HL-60 (cell line): ENCODE measurements around the gene MAP3K20.

Experiments used
- POLR2AphosphoS5 ChIP-seq: IDR thresholded peaks from 2 replicates; pipeline ENCODE4 v1.6.1; 2012; ENCODE audit warnings: low read depth
- TF ChIP-seq, protein P1 (sequence below): IDR thresholded peaks from one replicate; pipeline ENCODE4 v1.5.1; 2011; ENCODE audit warnings: low read length, control low read depth, inconsistent platforms; ENCODE audit not compliant: insufficient read depth
- TF ChIP-seq, protein P2 (sequence below): IDR thresholded peaks from 2 replicates; pipeline ENCODE4 v1.6.1; 2012; ENCODE audit warnings: low read depth; ENCODE audit not compliant: insufficient replicate concordance

DNA sequence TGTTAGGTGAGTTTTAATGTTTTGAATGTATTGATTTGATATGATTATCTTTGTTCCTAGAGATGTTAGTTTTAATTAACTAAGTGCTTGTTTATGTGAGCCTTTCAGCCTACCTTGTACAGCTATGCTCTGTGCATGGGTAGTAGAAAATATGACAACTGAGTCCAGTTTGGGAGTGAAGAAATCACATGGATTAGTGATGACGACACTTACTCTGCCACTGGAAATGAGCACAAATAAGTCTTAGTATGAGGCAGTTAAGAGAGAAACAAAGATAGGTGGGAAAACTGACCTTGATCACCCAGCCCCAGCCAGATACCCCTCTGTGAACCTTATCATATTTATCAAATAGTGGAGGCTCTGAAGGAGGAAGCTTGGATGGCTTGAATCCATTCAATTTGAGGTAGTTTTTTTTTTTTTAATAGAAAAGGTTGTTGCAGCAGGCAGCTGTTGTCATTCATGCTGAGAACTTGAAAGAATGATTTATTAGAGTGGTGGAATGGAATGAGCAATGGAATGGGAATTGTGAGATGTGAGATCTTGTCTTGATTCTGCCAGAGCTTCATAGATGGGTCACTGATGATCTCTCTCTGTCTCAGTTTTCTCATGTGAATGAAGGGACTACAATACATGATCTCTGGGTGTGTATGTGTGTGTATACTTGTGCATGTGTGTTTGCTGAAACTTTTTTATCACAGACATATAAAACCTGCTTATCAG is 96.4 kb downstream of the MAP3K20 start:
- TF ChIP-seq, protein P1, sequence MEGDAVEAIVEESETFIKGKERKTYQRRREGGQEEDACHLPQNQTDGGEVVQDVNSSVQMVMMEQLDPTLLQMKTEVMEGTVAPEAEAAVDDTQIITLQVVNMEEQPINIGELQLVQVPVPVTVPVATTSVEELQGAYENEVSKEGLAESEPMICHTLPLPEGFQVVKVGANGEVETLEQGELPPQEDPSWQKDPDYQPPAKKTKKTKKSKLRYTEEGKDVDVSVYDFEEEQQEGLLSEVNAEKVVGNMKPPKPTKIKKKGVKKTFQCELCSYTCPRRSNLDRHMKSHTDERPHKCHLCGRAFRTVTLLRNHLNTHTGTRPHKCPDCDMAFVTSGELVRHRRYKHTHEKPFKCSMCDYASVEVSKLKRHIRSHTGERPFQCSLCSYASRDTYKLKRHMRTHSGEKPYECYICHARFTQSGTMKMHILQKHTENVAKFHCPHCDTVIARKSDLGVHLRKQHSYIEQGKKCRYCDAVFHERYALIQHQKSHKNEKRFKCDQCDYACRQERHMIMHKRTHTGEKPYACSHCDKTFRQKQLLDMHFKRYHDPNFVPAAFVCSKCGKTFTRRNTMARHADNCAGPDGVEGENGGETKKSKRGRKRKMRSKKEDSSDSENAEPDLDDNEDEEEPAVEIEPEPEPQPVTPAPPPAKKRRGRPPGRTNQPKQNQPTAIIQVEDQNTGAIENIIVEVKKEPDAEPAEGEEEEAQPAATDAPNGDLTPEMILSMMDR, result no peak
- TF ChIP-seq, protein P2, sequence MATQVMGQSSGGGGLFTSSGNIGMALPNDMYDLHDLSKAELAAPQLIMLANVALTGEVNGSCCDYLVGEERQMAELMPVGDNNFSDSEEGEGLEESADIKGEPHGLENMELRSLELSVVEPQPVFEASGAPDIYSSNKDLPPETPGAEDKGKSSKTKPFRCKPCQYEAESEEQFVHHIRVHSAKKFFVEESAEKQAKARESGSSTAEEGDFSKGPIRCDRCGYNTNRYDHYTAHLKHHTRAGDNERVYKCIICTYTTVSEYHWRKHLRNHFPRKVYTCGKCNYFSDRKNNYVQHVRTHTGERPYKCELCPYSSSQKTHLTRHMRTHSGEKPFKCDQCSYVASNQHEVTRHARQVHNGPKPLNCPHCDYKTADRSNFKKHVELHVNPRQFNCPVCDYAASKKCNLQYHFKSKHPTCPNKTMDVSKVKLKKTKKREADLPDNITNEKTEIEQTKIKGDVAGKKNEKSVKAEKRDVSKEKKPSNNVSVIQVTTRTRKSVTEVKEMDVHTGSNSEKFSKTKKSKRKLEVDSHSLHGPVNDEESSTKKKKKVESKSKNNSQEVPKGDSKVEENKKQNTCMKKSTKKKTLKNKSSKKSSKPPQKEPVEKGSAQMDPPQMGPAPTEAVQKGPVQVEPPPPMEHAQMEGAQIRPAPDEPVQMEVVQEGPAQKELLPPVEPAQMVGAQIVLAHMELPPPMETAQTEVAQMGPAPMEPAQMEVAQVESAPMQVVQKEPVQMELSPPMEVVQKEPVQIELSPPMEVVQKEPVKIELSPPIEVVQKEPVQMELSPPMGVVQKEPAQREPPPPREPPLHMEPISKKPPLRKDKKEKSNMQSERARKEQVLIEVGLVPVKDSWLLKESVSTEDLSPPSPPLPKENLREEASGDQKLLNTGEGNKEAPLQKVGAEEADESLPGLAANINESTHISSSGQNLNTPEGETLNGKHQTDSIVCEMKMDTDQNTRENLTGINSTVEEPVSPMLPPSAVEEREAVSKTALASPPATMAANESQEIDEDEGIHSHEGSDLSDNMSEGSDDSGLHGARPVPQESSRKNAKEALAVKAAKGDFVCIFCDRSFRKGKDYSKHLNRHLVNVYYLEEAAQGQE, result no peak
- TF ChIP-seq POLR2AphosphoS5, result no peak
